H9 (cell line): ENCODE data around the gene FAM32A. TPM values are rescaled to one million over a fixed set of nuclear protein-coding genes. Genes with fewer than 3 reads are reported as not detected.

Source experiments
- DNase-seq: peaks from one replicate; pipeline ENCODE4 v3.0.0-alpha.2; 2017
- H2AFZ ChIP-seq: one replicate; pipeline ENCODE4 v1.6.1; 2013; ENCODE audit warnings: mild to moderate bottlenecking, low read length, control low read depth, moderate library complexity
- H2AK5ac ChIP-seq: 2 replicates; pipeline ENCODE4 v1.6.1; 2013; ENCODE audit warnings: low read length, control low read depth, mixed read lengths; ENCODE audit not compliant: insufficient read length
- H2BK120ac ChIP-seq: one replicate; pipeline ENCODE4 v1.6.1; 2013; ENCODE audit warnings: low read depth, mild to moderate bottlenecking, low read length, control low read depth, inconsistent platforms; ENCODE audit not compliant: poor library complexity, severe bottlenecking
- H2BK12ac ChIP-seq: 2 replicates; pipeline ENCODE4 v1.6.1; 2013; ENCODE audit warnings: low read length, control low read depth, mixed read lengths, low read depth; ENCODE audit not compliant: insufficient read length
- H2BK15ac ChIP-seq: 2 replicates; pipeline ENCODE4 v1.6.1; 2013; ENCODE audit warnings: low read depth, low read length, control low read depth
- H2BK20ac ChIP-seq: one replicate; pipeline ENCODE4 v1.6.1; 2013; ENCODE audit warnings: low read depth, mild to moderate bottlenecking, low read length, control low read depth, inconsistent platforms; ENCODE audit not compliant: poor library complexity, severe bottlenecking
- H2BK5ac ChIP-seq: 2 replicates; pipeline ENCODE4 v1.6.1; 2013; ENCODE audit warnings: low read length, control low read depth, mixed read lengths; ENCODE audit not compliant: insufficient read length
- H3K14ac ChIP-seq: 2 replicates; pipeline ENCODE4 v1.6.1; 2013; ENCODE audit warnings: low read length, control low read depth; ENCODE audit not compliant: insufficient read depth
- H3K18ac ChIP-seq: 2 replicates; pipeline ENCODE4 v1.6.1; 2013; ENCODE audit warnings: low read depth, mild to moderate bottlenecking, mixed read lengths, low read length, control low read depth; ENCODE audit not compliant: insufficient read length
- H3K23ac ChIP-seq: 2 replicates; pipeline ENCODE4 v1.6.1; 2013; ENCODE audit warnings: low read length, control low read depth, mixed read lengths, low read depth; ENCODE audit not compliant: insufficient read length
- H3K23me2 ChIP-seq: 2 replicates; pipeline ENCODE4 v1.6.1; 2013; ENCODE audit warnings: low read depth, mild to moderate bottlenecking, mixed read lengths, low read length, control low read depth; ENCODE audit not compliant: insufficient read length, poor library complexity, severe bottlenecking
- H3K27ac ChIP-seq: 2 replicates; pipeline ENCODE4 v1.5.1; 2013; ENCODE audit warnings: low read length, control low read depth, mixed read lengths, low read depth; ENCODE audit not compliant: insufficient read length
- H3K27me3 ChIP-seq: 2 replicates; pipeline ENCODE4 v1.6.1; 2013; ENCODE audit warnings: low read length, control low read depth, inconsistent platforms; ENCODE audit not compliant: insufficient read depth
- H3K4ac ChIP-seq: 2 replicates; pipeline ENCODE4 v1.6.1; 2013; ENCODE audit warnings: low read depth, mild to moderate bottlenecking, control low read depth, inconsistent platforms, low read length, moderate library complexity
- H3K4me1 ChIP-seq: 2 replicates; pipeline ENCODE4 v1.6.1; 2013; ENCODE audit warnings: low read length, control low read depth, inconsistent platforms; ENCODE audit not compliant: insufficient read depth
- H3K4me2 ChIP-seq: 2 replicates; pipeline ENCODE4 v1.6.1; 2013; ENCODE audit warnings: low read length, control low read depth, mixed read lengths; ENCODE audit not compliant: insufficient read length, insufficient read depth
- H3K56ac ChIP-seq: 2 replicates; pipeline ENCODE4 v1.6.1; 2013; ENCODE audit warnings: low read depth, mild to moderate bottlenecking, mixed read lengths, low read length, control low read depth; ENCODE audit not compliant: insufficient read length
- H3K79me1 ChIP-seq: 2 replicates; pipeline ENCODE4 v1.6.1; 2013; ENCODE audit warnings: low read depth, mild to moderate bottlenecking, moderate library complexity, low read length, control low read depth, inconsistent platforms; ENCODE audit not compliant: insufficient read depth, poor library complexity, severe bottlenecking
- H3K79me2 ChIP-seq: 2 replicates; pipeline ENCODE4 v1.6.1; 2013; ENCODE audit warnings: low read length, control low read depth, inconsistent platforms; ENCODE audit not compliant: insufficient read depth
- H3K9ac ChIP-seq: 2 replicates; pipeline ENCODE4 v1.6.1; 2013; ENCODE audit warnings: low read length, control low read depth, mixed read lengths; ENCODE audit not compliant: insufficient read length; ENCODE audit errors: extremely low read depth
- H3K9me3 ChIP-seq: one replicate; pipeline ENCODE4 v1.6.1; 2013; ENCODE audit warnings: low read depth, low read length, inconsistent platforms; ENCODE audit not compliant: control insufficient read depth
- H3T11ph ChIP-seq: one replicate; pipeline ENCODE4 v1.6.1; 2013; ENCODE audit warnings: mild to moderate bottlenecking, low read length, control low read depth, inconsistent platforms
- H4K20me1 ChIP-seq: one replicate; pipeline ENCODE4 v1.6.1; 2013; ENCODE audit not compliant: control insufficient read depth, insufficient read length, insufficient read depth
- H4K5ac ChIP-seq: 2 replicates; pipeline ENCODE4 v1.6.1; 2013; ENCODE audit warnings: low read depth, mild to moderate bottlenecking, mixed read lengths, low read length, control low read depth; ENCODE audit not compliant: insufficient read length
- H4K8ac ChIP-seq: replicated peaks from 2 replicates; pipeline ENCODE4 v1.6.1; 2013; ENCODE audit warnings: low read length, control low read depth, mixed read lengths, low read depth; ENCODE audit not compliant: insufficient read length
- H4K91ac ChIP-seq: 2 replicates; pipeline ENCODE4 v1.6.1; 2013; ENCODE audit warnings: low read depth, mild to moderate bottlenecking, moderate library complexity, mixed read lengths, low read length, control low read depth; ENCODE audit not compliant: insufficient read length
- H3K27ac Mint-ChIP-seq, 3 experiments: 2 replicates in 2 of 3; 3 replicates in 1 of 3; pipeline ENCODE4 v1.8.0; 2020 to 2021; ENCODE audit warnings: mixed read lengths in 3 of 3, mild to moderate bottlenecking in 1 of 3, moderate library complexity in 1 of 3
- H3K27me3 Mint-ChIP-seq: 2 replicates; pipeline ENCODE4 v1.8.0; 2021; ENCODE audit warnings: low read depth, mild to moderate bottlenecking, moderate library complexity, mixed read lengths
- H3K36me3 Mint-ChIP-seq, 3 experiments: 2 replicates in 2 of 3; 3 replicates in 1 of 3; pipeline ENCODE4 v1.8.0; 2020 to 2021; ENCODE audit warnings: low read depth in 3 of 3, mixed read lengths in 3 of 3; ENCODE audit not compliant: insufficient read depth in 1 of 3
- H3K4me1 Mint-ChIP-seq, 2 experiments: 2 replicates each; pipeline ENCODE4 v1.8.0; 2020; ENCODE audit warnings: mixed read lengths in 2 of 2
- H3K4me3 Mint-ChIP-seq, 2 experiments: 2 replicates in 1 of 2; 3 replicates in 1 of 2; pipeline ENCODE4 v1.8.0; 2020 to 2021; ENCODE audit warnings: mild to moderate bottlenecking in 2 of 2, mixed read lengths in 2 of 2, moderate library complexity in 1 of 2
- H3K9me3 Mint-ChIP-seq, 2 experiments: 2 replicates in 1 of 2; 3 replicates in 1 of 2; pipeline ENCODE4 v1.8.0; 2020; ENCODE audit warnings: mild to moderate bottlenecking in 2 of 2, mixed read lengths in 2 of 2, moderate library complexity in 1 of 2
- CTCF ChIP-seq: fragments of 200-600 bp; sonication (generic); conservative IDR thresholded peaks from 3 replicates; pipeline ENCODE4 v1.8.0; 2021; ENCODE audit warnings: antibody characterized with exemption, mild to moderate bottlenecking
- WGBS: extraction: QIAGEN DNeasy Blood & Tissue Kit; methylation state at CpG from one replicate; pipeline ENCODE4 v1.1.7; 2013; ENCODE audit warnings: missing lambda C conversion rate, low lambda C conversion rate, mixed read lengths; ENCODE audit not compliant: insufficient read length; ENCODE audit errors: extremely low coverage; 5-methylcytosine and 5-hydroxymethylcytosine counted together
- total RNA-seq: library from RNA; stranded (reverse); gene quantifications from 2 replicates; pipeline ENCODE4 v1.2.1, GENCODE V29; 2021

Gene FAM32A
- total RNA-seq, 1 experiment from 2014 or later = 91.9 TPM

- Histone ChIP-seq H3K23ac (no peak overlapping the region), H3K18ac (no peak overlapping the region), H2BK15ac (no peak overlapping the region), H3K14ac (no peak overlapping the region), H2AFZ (no peak overlapping the region), H3K4me2 (no peak overlapping the region), H2BK12ac (no peak overlapping the region), H4K8ac (no peak overlapping the region), H3K79me2 (peaks cover 4% of the 10 kb centered on the region; the same call in 1 of the 2 replicates), H3K27me3 (no peaks in the 10 kb centered on the region), H3K79me1 (no peaks in the 10 kb centered on the region), H3K4ac (no peak overlapping the region), H2BK20ac (no peak overlapping the region), H4K20me1 (no peaks in the 10 kb centered on the region), H3K4me1 (no peaks in the 10 kb centered on the region), H3K27ac (no peak overlapping the region), H4K91ac (no peak overlapping the region), H3K9me3 (no peaks in the 10 kb centered on the region), H3T11ph (no peak overlapping the region), H4K5ac (no peak overlapping the region), H3K56ac (no peak overlapping the region), H2BK5ac (no peak overlapping the region), H3K23me2 (no peaks in the 10 kb centered on the region), H3K9ac (no peak overlapping the region), H2AK5ac (no peak overlapping the region), H2BK120ac (no peak overlapping the region)
- Mint-ChIP-seq H3K9me3 (no peaks in the 10 kb centered on the region; a peak in 1 of 5 replicates), H3K36me3 (peaks cover 30 to 58% (median 51%) of the 10 kb centered on the region in 3 experiments), H3K27me3 (no peaks in the 10 kb centered on the region; the same call in 1 of the 2 replicates), H3K4me3 (no peak overlapping the region), H3K27ac (no peak overlapping the region; a peak in 1 of 7 replicates), H3K4me1 (peaks cover 10 to 11% of the 10 kb centered on the region in 2 experiments)
- DNase-seq = no peak
- no CpG with 5 or more reads among the region's 6 CpGs for WGBS
- TF ChIP-seq CTCF = no peak
Measured at GRCh38 chr19:16190198-16190597, 5.0 kb downstream of the FAM32A start.
